Heart right ventricle (tissue), 16 donors: ENCODE measurements around the gene ANKRD2. TPM values are rescaled to one million over a fixed set of nuclear protein-coding genes. Genes with fewer than 3 reads are reported as not detected.
"Not testable (repeated sequence)": the region's sequence is repeated elsewhere in the genome, so short reads cannot be mapped to it uniquely, and the experiment has no call there.

ENCODE experiments used
- ATAC-seq, 8 donors: fragments of 200-7000 bp; cut with Tn5 transposase; one replicate each; pipeline ENCODE4 v1.9.1; 2020; ENCODE audit warnings: mild to moderate bottlenecking in 8 of 8, moderate library complexity in 8 of 8, moderate number of reproducible peaks in 1 of 8
- DNase-seq, 2 donors: peaks; one replicate each; pipeline ENCODE4 v3.0.0-alpha.2; 2020
- H3K27ac ChIP-seq, 10 donors: fragments of 200-600 bp; sonication (generic) in 2 of 10; one replicate each; pipeline versions ENCODE4 v1.5.0 to v1.8.0; 2020 to 2022; ENCODE audit warnings: mild to moderate bottlenecking in 3 of 10
- H3K27me3 ChIP-seq, 7 donors: fragments of 200-600 bp; one replicate each; pipeline ENCODE4 v1.8.0; 2021 to 2022; ENCODE audit warnings: mild to moderate bottlenecking in 2 of 7
- H3K36me3 ChIP-seq, 9 donors: fragments of 200-600 bp; sonication (generic) in 1 of 9; one replicate each; pipeline versions ENCODE4 v1.5.0 to v1.8.0; 2020 to 2022; ENCODE audit warnings: mild to moderate bottlenecking in 2 of 9
- H3K4me1 ChIP-seq, 9 donors: fragments of 200-600 bp; sonication (generic) in 1 of 9; one replicate each; pipeline versions ENCODE4 v1.5.0 to v1.8.0; 2020 to 2022; ENCODE audit warnings: mild to moderate bottlenecking in 4 of 9
- H3K4me3 ChIP-seq, 10 donors: fragments of 200-600 bp; sonication (generic) in 2 of 10; one replicate each; pipeline versions ENCODE4 v1.5.0 to v1.8.0; 2020 to 2022; ENCODE audit warnings: mild to moderate bottlenecking in 7 of 10, moderate library complexity in 2 of 10
- H3K9me3 ChIP-seq, 11 donors: fragments of 200-600 bp in 10 of 11; sonication (generic) in 2 of 11; one replicate each; pipeline versions ENCODE4 v1.5.0 to v1.8.0; 2013 to 2022; ENCODE audit warnings: mild to moderate bottlenecking in 2 of 11, control low read depth in 1 of 11, moderate library complexity in 1 of 11
- WGBS, 2 donors: extraction: QIAGEN DNeasy Blood & Tissue Kit; methylation state at CpG; one replicate each; pipeline ENCODE4 v1.1.7; 2013; ENCODE audit warnings: inconsistent platforms in 1 of 2; 5-methylcytosine and 5-hydroxymethylcytosine counted together
- intact Hi-C, 10 donors: fragments of 100-400 bp; cut with DNase I; formaldehyde crosslinking; loops; one replicate each; pipeline versions ENCODE4 v1.11.1 to v1.14.2; 2022
- polyA plus RNA-seq, 2 donors: library from polyadenylated mRNA; stranded (reverse); fragments of 200-250 nt; gene quantifications; one replicate each; pipeline ENCODE4 v1.2.3, GENCODE V29; 2013
- total RNA-seq, 10 donors: library from RNA; stranded (reverse); fragmentation: NEBNext Ultra II Directional in 3 of 10; extraction: Animal tissue kit (Norgen Biotek cat#: 25700) in 3 of 10; gene quantifications; one replicate each; pipeline versions ENCODE4 v1.2.1 to v1.2.4, GENCODE V29; 2021 to 2023
- TF ChIP-seq, protein P1 (sequence below), 9 donors: fragments of 200-600 bp; sonication (generic) in 2 of 9; IDR thresholded peaks; one replicate each; pipeline versions ENCODE4 v1.5.0 to v1.8.0; 2021 to 2022; ENCODE audit warnings: antibody characterized with exemption in 9 of 9, mild to moderate bottlenecking in 5 of 9, moderate library complexity in 1 of 9
- donor health status: Arrhythmogenic right ventricular cardiomyopathy.
- donor health status: ischemic (EF 13 %, LVEDD 7.1; RV severe dilation, severe dysfunction).
- donor health status: healthy with polysubstance abuse.
- donor health status: DM: no; HTN: yes; CAD: no.
- donor health status: DM: no; HTN: no; CAD: no.
- donor health status: ischemic (EF 25% LVEDD 6.9; RV normal size, moderate dysfunction).
- donor health status: ischemic (EF 25% LVEDD 5.7; RV mildly dilated, moderate dysfunction).
- donor health status: healthy.
- donor health status: DM: yes; HTN: yes; CAD: no.
- donor health status: Ischemic cardiomyopathy.
- donor health status: ischemic (EF 35%, LVEDD 5.7; RV mildly dilated, moderate dysfunction).
- donor health status: nonischemic (EF 11% LVEDD 7.7; RV severe dilation, severe dysfunction).
- donor health status: DM: yes; HTN: yes; CAD: no.
- donor health status: PGD.
- donor health status: ischemic (EF 29% LVEDD 5.4; RV normal size, mild dysfunction).
- donor health status: nonischemic (EF 23%, LVEDD 6.1; RV moderate dilation, normal function).

The ANKRD2 gene
- total and polyA plus RNA-seq, 12 donors, result 46.3 to 395 (median 167) TPM

DNA sequence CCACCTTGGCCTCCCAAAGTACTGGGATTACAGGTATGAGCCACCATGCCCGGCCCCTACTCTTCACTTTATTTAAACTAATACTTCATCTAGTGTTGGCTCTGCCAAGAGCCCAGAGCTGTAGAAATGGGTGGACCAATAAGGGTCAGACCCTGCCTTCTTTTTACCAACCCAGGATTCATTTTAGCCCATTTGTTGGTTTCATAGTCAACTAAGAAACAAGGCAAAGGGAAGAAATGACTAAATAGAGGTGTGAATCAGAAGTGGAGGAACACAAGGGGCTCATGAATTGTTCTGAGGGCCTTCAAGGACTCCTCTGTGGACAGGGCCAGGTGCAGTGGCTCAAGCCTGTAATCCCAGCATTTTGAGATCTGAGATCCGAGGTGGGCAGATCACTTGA lies 1.1 kb downstream of the ANKRD2 start:
- DNase-seq (no peak), ATAC-seq (no peak)
- Histone ChIP-seq H3K36me3 (peaks cover 0 to 34% (median 16%) of the 10 kb centered on the region in 9 donors), H3K27ac (peak overlapping the region in 9 of 10 donors; percentile 65 to 95 (median 85)), H3K4me3 (peak overlapping the region in 2 of 10 donors; percentile 17 to 26), H3K9me3 (no peaks in the 10 kb centered on the region), H3K27me3 (no peaks in the 10 kb centered on the region), H3K4me1 (peaks cover 4 to 57% (median 35%) of the 10 kb centered on the region in 9 donors)
- WGBS, 2 donors, result 64 to 70% methylated on average over 2 of the region's 2 CpGs
- intact Hi-C loops, result loop anchor here in 5 of 10 donors (2.0 to 5.0 kb wide), 3 partner anchors 35 to 39 kb away; no protein-coding TSS in a partner anchor
- TF ChIP-seq, protein P1, sequence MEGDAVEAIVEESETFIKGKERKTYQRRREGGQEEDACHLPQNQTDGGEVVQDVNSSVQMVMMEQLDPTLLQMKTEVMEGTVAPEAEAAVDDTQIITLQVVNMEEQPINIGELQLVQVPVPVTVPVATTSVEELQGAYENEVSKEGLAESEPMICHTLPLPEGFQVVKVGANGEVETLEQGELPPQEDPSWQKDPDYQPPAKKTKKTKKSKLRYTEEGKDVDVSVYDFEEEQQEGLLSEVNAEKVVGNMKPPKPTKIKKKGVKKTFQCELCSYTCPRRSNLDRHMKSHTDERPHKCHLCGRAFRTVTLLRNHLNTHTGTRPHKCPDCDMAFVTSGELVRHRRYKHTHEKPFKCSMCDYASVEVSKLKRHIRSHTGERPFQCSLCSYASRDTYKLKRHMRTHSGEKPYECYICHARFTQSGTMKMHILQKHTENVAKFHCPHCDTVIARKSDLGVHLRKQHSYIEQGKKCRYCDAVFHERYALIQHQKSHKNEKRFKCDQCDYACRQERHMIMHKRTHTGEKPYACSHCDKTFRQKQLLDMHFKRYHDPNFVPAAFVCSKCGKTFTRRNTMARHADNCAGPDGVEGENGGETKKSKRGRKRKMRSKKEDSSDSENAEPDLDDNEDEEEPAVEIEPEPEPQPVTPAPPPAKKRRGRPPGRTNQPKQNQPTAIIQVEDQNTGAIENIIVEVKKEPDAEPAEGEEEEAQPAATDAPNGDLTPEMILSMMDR (IDR thresholded peaks at IDR 0.05), result no peak

DNA sequence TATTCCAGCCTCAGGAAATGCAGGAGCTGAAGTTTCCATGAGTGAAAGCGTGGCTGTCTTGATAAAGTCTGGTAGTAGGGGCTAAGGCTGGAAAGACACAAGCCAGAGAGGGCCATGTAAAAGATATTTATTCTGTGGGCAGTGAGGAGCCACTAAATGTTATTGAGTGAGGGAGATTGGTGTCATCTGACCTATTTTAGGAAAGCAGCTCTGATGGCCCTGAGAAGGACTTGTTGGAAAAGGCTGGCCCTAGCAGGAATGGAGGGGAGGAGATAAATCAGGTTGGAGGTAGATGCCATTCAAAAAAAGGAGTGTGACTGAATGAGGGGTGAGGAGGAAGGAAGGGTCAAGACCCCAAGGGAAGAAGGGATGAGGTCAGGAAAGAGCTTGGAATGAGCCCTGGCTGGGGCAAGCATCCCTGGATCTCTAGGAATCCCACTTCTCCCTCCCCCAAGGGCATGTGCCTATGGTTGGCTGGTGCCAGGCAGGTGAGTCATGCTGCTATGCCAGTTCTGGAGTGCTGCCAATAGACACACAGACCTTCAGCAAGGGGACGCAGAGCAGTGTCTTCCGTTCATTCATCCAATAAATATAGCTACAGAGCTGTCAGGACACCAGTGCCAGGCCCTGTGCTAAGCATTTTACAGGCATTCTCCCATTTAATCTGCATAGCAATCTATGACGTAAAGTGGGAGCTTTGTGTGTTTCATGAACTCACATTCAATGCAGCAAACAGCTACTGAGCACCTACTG lies 2.0 kb downstream of the ANKRD2 start:
- no peaks in the 10 kb centered on the region for H3K9me3 ChIP-seq
- ATAC-seq (peak; percentile 32 to 82 (median 77)), DNase-seq (peak; percentile 37 to 81)
- WGBS, 2 donors, result 41 to 52% methylated on average over 4 of the region's 4 CpGs
- peak overlapping the region in 2 of 10 donors; percentile 17 to 26 for H3K4me3 ChIP-seq
- H3K4me1 ChIP-seq, result peaks cover 4 to 57% (median 35%) of the 10 kb centered on the region in 9 donors
- intact Hi-C loops, result loop anchor here in 4 of 10 donors (2.0 to 5.0 kb wide), 2 partner anchors 34 to 38 kb away; no protein-coding TSS in a partner anchor
- TF ChIP-seq, protein P1 (IDR thresholded peaks at IDR 0.05), result no peak
- H3K36me3 ChIP-seq, result peaks cover 0 to 25% (median 8%) of the 10 kb centered on the region in 9 donors
- H3K27ac ChIP-seq, result peak overlapping the region; percentile 0 to 95 (median 85)
- H3K27me3 ChIP-seq, result no peaks in the 10 kb centered on the region

DNA sequence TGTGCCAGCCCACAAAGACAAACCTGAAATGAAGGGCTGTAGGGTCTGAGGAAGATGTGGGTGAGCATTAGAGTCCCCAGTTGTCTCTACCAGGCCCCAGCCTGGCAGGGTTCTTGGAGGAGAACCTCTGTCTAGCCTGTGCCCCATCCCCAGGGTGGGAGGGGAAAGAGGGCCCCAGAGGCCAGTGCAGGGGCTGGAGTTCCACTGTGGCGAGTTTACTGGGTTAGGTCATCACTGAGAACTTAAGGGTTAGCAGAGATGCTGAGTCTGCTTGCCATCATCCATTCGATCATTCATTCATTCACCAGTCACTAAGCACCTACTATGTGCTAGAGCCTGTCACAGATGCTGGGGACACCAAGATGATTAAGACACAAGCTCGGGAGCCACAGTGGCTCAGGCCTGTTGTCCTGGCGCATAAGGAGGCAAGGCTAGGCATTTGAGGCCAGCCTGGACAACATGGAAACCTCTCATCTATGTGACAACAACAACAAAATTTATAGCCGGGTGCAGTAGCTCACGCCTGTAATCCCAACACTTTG lies 2.6 kb downstream of the ANKRD2 start:
- Histone ChIP-seq H3K4me1 (peaks cover 4 to 57% (median 35%) of the 10 kb centered on the region in 9 donors), H3K27me3 (no peaks in the 10 kb centered on the region), H3K4me3 (no peak overlapping the region), H3K27ac (peak overlapping the region; percentile 0 to 95 (median 85)), H3K36me3 (peaks cover 0 to 19% (median 6%) of the 10 kb centered on the region in 9 donors), H3K9me3 (no peaks in the 10 kb centered on the region)
- peak in 1 of 8 donors; percentile 1 for ATAC-seq
- intact Hi-C loops, result loop anchor here in 1 of 10 donors (2.0 kb wide), 1 partner anchor 34 kb away; no protein-coding TSS in a partner anchor
- DNase-seq, result no peak
- WGBS, 2 donors, result 89 to 91% methylated on average over 6 of the region's 6 CpGs
- TF ChIP-seq, protein P1 (IDR thresholded peaks at IDR 0.05), result no peak

DNA sequence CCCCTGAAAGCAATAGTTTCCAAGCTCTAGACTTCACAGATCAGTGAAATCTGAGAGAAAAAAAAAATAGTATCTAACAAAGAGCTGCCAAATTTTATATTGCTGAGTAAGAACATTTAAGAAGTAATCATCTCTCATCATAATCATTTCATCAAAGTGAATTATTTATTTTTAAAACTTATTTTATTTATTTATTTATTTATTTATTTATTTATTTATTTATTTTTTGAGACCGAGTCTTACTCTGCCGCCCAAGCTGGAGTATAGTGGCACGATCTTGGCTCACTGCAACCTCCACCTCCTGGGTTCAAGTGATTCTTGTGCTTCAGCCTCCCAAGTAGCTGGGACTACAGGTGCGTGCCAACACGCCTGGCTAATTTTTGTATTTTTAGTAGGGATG lies 3.9 kb downstream of the ANKRD2 start:
- H3K9me3 ChIP-seq, result not testable (repeated sequence)

More for the DNA sequence above, 3.9 kb downstream of the ANKRD2 start:
- Histone ChIP-seq H3K27ac (peak overlapping the region in 7 of 10 donors; percentile 1 to 95 (median 87)), H3K4me1 (peaks cover 4 to 46% (median 25%) of the 10 kb centered on the region in 9 donors)
- H3K36me3 ChIP-seq, H3K4me3 ChIP-seq, DNase-seq, H3K27me3 ChIP-seq, ATAC-seq, intact Hi-C loops: not testable (repeated sequence)
- 59 to 78% methylated on average over 5 of the region's 5 CpGs for WGBS, 2 donors
